ENCODE data around the gene LSG1.
"Not testable (repeated sequence)": the region's sequence is repeated elsewhere in the genome, so short reads cannot be mapped to it uniquely, and the experiment has no call there.

Gene LSG1

DNA sequence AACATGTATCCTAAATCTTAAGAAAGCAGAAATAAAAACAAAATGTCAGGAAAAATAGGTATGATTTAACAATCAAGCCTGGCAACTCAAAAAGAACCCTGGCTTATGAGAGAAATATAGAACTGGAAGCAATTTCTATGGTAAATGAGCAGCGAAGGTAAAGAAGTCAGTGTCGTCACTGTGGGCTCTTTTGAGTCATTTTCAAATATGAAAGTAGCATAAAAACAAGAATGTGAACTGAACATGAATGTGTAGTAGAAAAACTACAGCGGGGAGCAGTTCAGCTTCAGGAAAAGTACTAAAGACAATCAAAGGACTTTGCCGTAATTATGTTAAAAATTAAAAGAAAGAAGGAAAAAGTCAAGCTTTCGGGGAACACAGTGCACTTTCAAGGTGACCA lies 17.5 kb downstream of the LSG1 start:
- no peak for DNase-seq (ENCODE audit: low spot score)

DNA sequence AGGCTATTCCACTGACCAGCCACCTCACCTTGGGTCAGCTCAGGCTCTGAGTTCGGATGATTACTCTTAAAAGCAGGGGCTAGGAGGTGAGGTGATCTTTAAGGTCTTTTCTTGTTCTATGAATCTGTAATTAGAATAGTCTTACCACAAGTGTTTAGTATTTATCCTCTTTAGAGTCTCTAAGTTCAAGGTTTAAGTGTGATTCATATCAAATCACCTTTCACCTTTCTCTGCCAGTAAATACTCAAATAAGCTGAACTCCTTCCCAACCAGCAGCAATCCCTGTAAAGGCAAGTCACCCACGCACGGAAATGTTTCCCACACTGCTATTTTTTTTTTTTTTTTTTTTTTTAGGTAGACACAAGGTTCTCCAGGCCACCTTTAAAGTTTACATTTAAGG lies 24.2 kb downstream of the LSG1 start:
- no peak for DNase-seq (ENCODE audit: low spot score)

DNA sequence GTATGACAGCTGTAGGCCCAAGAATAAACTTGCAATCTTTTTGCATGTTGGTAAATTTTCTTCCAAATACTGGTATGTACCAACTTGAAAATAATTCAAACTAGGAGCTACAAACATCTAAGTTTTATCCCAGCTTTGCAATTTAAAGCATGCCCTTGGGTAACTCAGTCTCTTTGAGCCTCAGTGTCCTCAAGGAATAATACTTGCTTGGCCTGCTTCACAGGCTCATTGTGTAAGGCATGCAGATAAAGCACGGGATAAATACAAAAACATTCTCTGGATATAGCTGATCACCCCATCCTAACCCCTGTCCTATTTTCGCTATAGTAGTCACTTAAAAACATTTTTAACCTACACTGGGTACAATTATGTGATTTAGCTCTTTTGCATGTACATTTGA lies 29.2 kb downstream of the LSG1 start:
- DNase-seq (ENCODE audit: low spot score) = no peak

DNA sequence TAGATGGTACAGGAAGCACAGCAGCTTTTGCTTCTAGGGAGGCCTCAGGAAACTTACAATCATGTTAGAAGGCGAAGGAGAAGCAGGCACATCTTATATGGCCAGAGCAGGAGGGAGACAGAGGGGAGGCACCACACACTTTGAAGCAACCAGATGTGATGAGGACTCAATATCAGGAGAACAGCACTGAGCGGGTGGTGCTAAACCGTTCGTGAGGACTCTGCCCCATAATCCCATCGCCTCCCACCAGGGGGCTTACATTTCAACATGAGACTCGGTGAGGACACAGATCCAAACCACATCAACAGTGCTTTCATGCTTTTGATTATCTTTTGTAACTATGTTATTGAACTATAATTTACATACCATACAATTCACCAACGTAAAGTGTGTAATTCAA lies 31.2 kb downstream of the LSG1 start:
- DNase-seq (ENCODE audit: low spot score) = no peak

DNA sequence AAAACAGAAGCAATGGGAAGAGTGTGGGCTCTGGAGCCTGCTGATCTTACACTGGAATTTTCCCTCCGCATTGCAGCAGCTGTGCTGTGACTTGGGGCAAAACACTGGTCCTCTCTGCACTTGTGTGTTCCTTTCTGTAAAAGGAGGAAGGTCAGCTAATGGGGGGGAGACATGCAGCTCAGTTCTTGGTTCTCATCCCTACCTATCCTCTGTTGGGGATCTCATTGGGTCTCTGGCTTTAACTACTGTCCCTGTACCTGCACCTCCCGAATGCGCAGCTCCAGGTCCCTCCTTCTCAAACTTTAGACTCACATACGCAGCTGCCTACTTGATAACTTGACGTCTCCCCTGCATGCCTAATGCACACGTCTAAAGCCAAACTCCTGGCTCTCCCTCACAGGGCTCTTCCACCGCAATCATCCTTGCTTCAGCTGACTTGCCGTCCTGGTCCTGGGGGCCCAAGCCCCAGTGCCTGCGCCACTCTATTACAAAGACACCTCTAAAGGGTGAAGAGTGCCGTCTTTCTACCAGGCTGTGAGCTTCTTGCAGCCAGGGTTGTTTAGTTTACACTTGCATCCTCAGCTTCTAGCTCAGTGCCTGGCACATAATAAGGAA lies 32.9 kb downstream of the LSG1 start:
- no peak for DNase-seq (ENCODE audit: low spot score)

DNA sequence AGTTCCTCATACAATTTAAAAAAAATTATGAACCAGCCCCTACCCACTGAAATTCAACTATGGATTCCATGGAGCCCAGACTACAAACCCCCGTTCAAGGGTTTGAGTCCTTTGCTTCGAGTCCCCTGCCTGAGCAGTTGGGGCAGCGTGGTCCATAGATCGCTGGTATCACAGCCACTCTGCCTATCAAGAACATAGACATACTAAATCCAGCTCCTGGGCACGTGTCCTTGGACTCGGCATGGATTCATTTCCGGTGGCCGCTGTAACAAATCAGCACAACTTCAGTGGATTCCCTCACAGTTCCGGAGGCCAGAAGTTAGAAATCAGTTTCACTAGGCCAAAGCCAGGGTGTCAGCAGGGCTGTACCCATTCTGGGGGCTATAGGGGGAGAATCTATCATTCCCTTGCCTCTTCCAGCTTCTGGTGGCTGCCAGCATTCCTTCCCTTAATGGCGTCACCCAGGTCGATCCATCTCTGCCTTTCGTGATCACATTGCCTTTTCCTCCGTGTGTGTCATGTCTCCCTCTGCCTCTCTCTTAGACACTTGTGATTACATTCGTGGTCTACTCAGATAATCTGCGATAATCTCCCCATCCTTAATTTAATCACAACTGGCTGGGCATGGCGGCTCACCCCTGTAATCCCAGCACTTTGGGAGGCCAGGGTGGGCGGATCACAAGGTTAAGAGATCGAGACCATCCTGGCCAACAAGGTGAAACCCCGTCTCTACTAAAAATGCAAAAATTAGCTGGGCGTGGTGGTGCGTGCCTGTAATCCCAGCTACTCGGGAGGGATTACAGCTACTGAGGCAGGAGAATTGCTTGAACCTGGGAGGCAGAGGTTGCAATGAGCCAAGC lies 34.2 kb downstream of the LSG1 start:
- DNase-seq (ENCODE audit: low spot score) = no peak

DNA sequence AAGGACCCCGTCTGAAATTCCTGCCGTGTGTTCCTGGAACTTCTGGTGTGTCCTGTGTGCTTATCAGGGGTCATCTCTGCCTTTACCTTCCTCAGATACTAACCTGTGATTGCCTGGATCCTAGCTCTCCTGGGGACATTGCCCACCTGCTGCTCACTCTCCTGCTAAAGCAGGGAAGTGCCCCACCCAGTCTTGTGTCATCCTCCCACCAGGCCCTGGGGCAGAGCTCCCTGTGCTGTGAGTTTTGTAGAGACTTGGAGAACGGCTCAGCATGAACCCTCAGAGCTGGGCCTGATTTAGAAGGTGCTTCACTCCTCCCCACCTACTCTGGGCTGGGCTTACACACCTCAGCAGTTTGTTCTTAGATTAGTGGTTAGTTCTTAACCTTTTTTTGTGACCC lies 34.9 kb downstream of the LSG1 start:
- DNase-seq (ENCODE audit: low spot score) = no peak

DNA sequence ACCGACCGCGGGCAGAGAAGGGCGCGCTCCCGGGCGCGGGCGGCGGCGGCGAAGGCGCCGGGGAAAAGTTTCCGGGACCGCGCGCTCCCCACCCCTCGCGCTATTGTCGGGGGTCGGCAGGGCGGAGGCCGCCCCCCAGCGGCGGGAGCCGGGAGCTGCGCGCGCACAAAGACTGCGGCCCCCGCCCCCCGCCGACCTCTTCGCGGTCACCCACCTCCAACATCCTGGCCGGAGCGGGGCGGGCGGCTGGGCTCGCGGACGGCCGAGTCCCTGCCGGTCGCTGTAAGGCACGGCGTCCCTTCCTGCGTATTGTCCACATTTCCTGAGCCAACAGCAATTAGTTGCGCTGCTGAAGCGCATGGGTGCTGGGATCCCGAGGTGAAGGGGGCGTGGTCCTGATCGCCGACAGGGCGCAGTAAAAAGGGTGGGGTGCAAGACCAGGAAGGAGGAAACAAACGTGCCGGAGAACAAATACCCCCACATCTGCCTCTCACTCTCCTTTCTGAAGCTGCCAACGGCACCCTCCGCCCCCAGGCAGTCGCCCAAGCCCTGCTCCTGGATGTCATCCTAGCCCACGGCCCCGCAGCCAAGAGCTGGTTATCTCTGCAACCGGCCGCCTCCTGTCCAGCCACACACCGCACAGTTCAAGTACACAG lies 38.5 kb downstream of the LSG1 start, which contains the start of gene TMEM44:
Gene TMEM44 (minus strand): TSS at position 71 of the 656 bp plus-strand sequence. CDS start 204 bp downstream, outside the sequence.
- peak; percentile 85 for DNase-seq (ENCODE audit: low spot score)

DNA sequence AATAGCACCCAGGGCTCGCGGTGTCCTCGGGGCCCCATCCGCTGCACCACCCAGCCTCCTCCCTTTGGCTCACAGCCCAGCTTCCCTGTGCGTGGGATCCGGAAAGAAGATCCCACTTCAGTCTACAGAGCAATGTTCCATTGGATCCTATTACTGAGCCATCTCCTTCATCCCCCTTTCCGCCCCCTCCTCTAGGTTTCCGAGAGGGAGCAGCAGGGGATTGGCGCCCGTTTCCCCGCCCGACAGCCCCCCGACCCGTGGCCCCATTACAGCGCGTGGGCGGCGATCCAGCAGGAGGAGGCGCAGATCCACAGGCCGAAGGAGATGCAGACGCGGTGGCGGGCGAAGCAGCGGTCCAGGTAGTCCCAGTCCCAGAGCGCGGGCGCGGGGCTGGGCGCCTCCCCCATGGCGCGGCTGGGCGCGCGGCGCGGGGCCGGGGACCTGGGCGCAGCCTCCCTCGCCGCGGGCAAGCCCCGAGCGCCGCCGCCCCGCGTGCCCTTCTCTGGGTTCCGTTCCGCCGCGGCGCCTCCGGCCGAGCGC lies 39.1 kb downstream of the LSG1 start:
- DNase-seq (ENCODE audit: low spot score) = peak; percentile 52

DNA sequence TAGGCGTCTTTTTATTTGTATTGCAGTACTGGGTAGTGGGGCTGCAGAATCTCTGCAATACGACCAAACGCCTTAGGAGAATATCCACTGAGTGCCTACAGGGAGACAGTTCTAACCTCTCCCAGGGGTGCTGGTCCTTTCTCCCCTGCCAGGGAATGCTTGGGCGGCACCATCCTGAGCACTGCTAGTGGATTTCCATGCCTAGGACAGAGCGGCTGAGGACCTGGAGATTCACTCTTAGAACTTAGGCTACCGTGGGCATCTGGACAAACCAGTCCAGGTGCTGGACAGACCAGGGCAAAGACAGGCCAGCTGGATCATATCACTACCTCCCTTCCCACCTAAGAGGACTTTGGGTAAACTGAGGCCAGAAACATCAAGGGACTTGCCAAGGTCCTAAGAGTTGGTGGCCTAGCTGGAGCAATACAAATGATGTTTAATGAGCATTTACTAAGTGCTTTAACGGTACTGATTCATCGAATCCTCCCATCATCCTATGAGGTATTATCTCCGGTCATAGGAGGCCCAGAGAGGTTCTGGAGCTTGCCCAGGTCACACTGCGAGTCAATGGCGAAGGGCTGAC lies 39.7 kb downstream of the LSG1 start:
- DNase-seq (ENCODE audit: low spot score) = no peak

DNA sequence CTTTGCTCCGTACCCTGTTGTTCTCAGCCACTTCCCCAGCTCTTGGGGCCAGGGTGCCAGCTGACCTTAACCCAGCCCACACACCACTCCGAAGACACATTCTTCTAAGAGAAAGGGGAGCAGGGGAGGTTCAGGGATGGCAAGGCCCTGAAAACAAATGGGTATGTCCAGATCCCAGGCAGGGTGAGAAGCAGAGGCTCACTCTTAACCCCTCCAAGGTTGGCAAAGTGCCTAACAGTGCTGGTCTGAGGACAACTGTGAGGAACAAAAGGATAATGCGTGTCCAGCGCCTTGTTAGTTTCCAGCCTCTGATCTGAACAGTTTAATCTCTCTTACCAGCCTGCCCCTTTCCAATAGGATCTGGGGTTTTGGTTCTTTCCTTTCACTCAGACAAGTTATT lies 40.3 kb downstream of the LSG1 start:
- no peak for DNase-seq (ENCODE audit: low spot score)

DNA sequence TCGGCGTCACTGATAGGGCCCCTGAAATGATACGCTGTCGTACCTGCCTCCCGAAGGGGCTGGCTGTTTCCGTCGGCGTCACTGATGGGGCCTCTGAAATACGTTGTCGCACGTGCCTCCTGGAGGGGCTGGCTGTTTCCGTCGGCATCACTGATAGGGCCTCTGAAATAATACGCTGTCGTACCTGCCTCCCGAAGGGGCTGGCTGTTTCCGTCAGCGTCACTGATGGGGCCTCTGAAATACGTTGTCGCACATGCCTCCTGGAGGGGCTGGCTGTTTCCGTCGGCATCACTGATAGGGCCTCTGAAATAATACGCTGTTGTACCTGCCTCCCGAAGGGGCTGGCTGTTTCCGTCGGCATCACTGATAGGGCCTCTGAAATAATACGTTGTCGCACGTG lies 41.3 kb downstream of the LSG1 start:
- DNase-seq (ENCODE audit: low spot score) = not testable (repeated sequence)

DNA sequence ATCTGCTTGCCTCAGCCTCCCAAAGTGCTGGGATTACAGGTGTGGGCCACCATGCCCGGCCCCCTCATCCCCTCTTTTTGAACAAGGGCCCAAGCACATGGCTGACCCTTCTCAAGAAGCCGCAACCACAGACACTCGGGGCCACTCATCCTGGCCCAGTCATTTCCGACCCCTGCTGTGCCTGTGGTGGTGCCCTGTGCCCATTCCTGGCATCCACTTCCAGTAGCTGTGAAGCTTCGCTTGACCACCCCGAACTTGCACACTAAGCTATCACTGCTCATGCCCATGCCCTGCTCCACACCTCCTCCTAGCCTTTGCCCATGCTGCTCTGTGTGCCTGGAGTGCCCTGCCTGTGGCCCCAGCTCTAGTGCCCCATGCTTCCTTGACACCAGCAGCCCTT lies 47.0 kb downstream of the LSG1 start:
- DNase-seq (ENCODE audit: low spot score) = no peak

DNA sequence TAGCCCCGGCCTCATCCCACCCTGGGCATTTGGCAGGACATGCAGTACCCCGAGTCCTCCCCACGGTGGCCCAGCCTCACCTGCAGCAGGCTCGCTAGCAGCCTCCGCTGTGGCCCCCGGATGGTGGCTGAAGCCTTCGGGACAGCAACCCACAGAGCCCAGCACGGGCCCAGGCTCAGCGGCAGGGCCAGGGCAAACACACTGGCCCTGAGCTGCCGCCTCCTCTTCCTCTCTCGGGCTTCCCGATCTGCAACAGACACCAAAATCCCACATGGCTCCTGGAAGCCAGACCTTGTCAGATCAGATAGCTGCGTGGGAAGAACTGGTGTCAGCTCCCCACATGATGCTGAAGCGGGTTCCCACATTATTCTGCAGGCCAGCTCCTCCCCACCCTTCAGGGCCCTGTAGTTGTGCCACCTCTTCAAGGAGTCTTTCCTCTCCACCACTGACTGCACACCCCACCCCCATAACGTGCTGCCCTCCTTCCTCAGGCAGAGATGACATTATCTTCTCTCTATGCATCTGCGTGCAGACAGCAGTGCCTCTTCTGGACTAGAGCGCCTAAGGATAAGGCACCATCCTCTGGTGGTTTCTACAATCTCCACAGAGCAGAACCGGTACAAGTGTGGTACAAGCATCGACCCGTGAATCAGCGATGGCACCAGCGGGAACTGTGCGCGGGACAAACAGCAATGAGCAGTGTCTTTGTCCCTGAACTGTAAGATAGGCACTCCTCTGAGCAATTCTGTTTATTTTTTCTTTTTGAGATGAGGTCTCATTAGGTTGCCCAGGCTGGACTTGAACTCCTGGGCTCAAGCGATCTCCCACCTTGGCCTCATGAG lies 48.3 kb downstream of the LSG1 start:
- no peak for DNase-seq (ENCODE audit: low spot score)

DNA sequence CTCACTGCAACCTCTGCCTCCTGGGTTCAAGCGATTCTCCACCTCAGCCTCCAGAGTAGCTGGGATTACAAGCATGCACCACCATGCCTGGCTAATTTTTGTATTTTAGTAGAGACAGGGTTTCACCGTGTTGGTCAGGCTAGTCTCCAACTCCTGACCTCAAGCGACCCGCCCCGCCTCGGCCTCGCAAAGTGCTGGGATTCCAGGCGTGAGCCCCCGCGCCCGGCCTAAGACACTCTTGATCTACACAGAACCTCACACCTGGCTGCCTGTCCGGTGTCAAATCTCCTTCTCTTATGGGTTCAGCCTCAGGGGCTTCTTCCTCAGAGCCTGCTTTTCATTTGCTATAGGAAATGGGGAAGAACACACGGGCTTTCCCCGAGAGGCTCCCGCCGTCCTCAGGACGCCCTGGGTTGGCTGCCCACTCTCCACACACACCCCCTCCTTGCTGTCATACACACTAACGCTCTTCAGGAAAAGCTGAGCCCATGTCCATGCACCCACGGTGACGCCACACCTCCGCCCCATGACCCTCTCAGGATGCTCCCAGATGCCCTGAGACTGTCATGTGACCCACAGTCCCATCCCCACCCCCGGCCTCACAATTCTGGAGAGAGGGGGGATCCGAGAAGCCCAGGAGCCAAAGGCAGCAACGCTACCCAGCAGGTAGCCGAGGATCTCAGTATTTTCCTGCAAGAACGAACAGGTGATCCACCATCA lies 49.2 kb downstream of the LSG1 start:
- DNase-seq (ENCODE audit: low spot score) = no peak

DNA sequence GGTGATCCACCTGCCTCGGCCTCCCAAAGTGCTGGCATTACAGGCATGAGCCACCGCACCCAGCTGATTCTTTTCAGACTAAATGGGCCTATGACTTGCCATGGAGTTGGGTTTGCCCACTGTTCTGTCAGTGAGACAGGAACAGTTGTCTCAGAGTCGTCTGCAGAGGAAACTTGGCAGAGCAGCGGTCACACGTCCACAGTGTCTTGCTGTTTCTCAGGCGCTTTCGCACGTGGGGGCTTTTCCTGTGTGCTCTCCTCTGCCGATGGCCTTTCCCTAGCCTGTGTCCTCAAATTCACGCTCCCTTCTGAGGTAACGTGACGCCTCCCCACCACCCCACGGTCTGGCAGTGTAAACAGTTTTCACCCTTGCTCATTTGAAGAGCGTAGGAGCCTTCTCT lies 50.0 kb downstream of the LSG1 start:
- no peak for DNase-seq (ENCODE audit: low spot score)

DNA sequence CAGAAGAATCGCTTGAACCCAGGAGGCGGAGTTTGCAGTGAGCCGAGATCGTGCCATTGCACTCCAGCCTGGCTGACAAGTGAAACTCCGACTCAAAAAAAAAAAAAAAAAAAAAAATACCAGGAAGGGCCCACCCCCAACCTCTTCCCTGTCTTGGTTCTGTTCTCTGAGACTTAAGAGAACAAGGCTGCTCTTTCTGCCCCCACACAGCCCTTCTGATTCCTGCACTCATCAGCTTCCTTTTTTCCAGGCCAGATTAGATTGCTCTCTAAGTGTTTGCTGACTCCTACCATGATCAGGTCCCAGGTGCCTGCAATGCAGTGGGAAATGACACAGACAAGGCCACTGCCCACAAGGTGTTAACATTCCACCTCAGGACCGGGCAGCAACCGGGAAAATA lies 51.8 kb downstream of the LSG1 start:
- DNase-seq (ENCODE audit: low spot score) = no peak

DNA sequence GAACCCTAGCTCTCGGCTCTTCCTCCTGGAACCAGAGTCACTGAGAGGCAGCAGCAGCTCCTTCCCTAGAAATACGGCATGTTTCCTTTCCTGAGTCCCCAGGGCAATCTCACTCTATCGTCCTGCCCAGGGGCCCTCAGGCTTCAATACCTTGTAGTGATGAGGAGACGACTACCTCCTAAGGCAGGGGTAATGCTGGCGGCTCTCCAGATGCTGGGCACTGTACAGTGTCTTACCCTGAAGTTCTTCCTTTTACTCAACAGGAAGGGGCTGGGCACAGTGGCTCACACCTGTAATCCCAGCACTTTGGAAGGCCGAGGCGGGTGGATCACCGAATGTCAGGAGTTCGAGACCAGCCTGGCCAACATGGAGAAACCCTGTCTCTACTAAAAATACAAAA lies 52.2 kb downstream of the LSG1 start:
- DNase-seq (ENCODE audit: low spot score) = no peak

DNA sequence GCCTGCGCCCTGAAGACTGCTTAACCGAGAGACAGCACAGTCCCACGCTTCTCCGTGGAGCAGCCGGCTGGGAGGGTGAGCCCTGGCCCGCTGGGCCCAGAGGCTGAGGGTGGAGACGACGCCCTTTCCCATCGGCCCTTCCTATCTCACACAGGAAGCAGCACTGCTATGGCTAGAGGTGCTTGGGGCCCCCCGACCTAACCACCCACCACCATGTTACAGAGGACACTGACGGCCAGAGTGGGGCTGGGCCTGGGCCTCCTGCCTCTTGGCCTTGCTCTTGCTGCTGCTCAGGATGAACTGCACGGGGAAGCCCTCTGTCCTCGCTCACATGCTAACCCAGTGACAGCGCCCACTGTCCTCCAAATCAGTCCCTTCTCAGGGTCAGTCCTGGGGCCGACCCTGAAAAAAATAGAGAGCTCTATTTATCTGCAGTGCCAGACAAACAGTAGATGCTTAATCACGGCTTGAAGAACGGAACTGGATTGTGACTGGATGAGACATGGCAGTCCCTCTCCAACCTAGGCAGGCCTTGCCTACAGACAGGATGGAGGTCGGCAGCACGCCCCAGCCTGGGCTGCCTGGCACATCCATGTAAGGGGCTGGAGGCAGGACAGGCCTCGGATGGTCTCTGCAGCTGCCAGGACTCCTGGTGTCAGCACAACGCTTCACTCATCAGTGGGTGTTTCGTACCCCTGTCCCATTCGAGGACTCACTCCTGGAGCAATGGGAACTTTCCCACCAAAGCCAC lies 53.0 kb downstream of the LSG1 start:
- no peak for DNase-seq (ENCODE audit: low spot score)

DNA sequence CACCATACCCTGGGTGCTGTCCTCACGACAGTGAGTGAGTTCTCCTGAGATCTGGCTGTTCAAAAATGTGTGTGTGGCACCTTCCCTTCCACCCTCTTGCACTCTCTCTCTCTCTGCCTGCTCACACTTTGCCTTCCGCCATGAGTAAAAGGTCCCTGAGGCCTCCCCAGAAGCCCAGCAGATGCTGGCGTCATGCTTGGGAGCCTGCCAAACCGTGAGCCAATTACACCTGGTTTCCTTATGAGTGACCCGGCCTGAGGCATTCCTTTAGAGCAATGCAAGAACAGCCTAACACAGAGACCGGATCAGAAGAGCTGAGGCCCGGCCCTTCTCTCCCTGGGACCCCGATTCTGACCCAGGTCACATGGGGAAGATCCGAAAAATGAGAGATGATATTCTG lies 54.2 kb downstream of the LSG1 start:
- no peak for DNase-seq (ENCODE audit: low spot score)
